Measurements from ENCODE around the gene GRIK2.

GRIK2 gene

DNA sequence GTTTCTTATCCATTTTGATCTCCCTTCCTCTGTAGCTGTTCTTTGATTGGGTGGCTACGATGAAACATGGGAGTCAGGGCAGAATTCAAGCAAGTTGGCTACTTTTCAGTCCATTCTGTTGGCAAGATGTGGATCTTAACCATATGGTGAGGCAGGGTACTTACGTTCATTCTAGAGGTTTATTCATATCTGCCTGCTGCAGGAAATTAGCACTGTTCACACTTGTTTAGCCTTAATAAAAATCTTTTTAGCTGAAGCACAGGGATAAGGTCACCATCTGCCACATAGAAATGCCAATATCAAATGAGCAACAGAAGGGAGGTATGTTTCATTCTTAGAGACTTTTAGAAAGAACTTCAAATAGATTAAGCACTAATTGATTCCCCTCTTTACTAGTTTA, 83.9 kb downstream of the GRIK2 start:
- H3K4me3 ChIP-seq (ENCODE audit: low read depth, low read length): no peak overlapping the region
- DNase-seq (ENCODE audit: low read depth): no peak
- TF ChIP-seq CTCF (IDR thresholded peaks at IDR 0.05; ENCODE audit: control insufficient read depth, extremely low read depth, insufficient read depth): no peak

DNA sequence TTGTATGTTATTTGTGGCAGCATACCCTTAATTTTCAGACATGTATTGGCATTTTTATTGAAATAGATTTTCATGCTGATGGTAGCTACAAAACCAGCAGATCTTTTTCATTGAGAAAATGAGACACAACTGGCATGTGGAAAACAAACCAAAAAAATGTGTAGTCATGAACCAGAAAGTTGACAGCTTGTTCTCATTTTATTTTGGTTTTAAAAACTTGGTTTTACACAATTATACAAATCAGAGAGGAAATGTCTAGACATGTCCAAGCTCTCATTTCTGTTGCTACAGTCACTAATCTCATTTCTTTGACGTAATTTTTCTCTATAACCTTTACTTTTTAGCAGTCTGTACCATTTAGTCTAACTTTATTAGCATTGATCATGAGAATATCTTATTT, 85.4 kb downstream of the GRIK2 start:
- DNase-seq (ENCODE audit: low read depth): no peak
- H3K4me3 ChIP-seq (ENCODE audit: low read depth, low read length): no peak overlapping the region
- no peak for TF ChIP-seq CTCF (IDR thresholded peaks at IDR 0.05; ENCODE audit: control insufficient read depth, extremely low read depth, insufficient read depth)

- TF ChIP-seq CTCF (IDR thresholded peaks at IDR 0.05; ENCODE audit: control insufficient read depth, extremely low read depth, insufficient read depth): no peak
- DNase-seq (ENCODE audit: low read depth): no peak
- H3K4me3 ChIP-seq (ENCODE audit: low read depth, low read length): no peak overlapping the region
Measured at GRCh38 chr6:101482606-101483005, 89.1 kb downstream of the GRIK2 start.

DNA sequence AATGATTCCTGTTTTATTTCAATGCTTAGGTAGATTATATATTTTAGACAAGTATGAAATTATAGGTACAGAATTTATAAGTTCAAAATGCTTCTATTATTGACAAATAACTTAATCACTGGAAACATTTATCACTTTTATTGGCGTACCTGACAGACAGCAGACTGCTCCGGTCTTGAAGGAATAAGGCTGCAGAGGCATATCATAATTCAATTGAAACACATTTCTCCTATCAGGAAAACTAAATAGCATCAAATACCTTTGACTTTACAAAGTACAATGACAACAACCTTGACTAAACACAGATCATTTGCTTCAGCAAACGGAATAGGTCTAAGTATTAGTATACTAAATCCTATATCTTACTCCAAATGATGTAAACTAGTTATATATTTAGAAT, 91.3 kb downstream of the GRIK2 start:
- no peak for TF ChIP-seq CTCF (IDR thresholded peaks at IDR 0.05; ENCODE audit: control insufficient read depth, extremely low read depth, insufficient read depth)
- H3K4me3 ChIP-seq (ENCODE audit: low read depth, low read length): no peak overlapping the region
- DNase-seq (ENCODE audit: low read depth): no peak

DNA sequence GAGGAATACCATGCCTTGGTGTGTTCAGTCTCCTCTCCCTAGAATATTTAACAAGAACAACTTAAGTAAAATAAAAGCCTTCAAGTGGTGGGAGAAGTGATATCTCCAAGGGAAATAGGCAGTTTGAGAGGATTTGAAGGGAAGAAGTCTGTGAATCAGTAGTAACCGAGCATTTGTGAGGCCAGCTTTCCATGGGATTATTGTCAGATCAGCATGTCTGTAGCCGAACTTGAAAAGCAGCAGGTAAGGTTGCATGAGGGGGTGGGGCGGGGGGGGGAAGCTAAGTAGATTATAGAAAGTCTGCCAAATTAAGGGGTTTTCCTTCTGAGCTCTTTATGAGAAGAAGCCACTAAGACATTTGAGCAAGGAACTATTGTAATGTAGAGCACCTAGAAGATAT, 92.6 kb downstream of the GRIK2 start:
- H3K4me3 ChIP-seq (ENCODE audit: low read depth, low read length): no peak overlapping the region
- DNase-seq (ENCODE audit: low read depth): no peak
- no peak for TF ChIP-seq CTCF (IDR thresholded peaks at IDR 0.05; ENCODE audit: control insufficient read depth, extremely low read depth, insufficient read depth)

- no peak for TF ChIP-seq CTCF (IDR thresholded peaks at IDR 0.05; ENCODE audit: control insufficient read depth, extremely low read depth, insufficient read depth)
- no peak overlapping the region for H3K4me3 ChIP-seq (ENCODE audit: low read depth, low read length)
- no peak for DNase-seq (ENCODE audit: low read depth)
Measured at GRCh38 chr6:101486726-101487125, 93.2 kb downstream of the GRIK2 start.

DNA sequence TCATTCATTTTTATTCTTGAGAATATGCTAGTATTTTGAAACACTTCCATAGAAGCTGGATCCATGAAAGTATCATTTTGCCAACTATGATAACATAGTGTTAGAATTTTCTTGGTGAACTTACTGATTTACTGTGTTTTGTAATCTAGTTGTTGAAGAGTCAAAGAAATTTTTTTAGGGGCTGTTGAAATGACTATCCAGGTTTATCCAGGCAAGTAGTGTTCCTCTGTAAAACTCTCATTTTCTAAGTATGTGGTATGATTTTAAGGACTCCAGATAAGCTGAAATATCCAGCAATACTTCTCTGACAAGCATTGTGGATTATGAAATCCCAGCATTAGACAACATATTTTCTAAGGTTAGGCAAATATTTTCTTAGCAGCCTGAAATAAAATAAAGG, 95.9 kb downstream of the GRIK2 start:
- TF ChIP-seq CTCF (IDR thresholded peaks at IDR 0.05; ENCODE audit: control insufficient read depth, extremely low read depth, insufficient read depth): no peak
- no peak for DNase-seq (ENCODE audit: low read depth)

More for the DNA sequence above, 95.9 kb downstream of the GRIK2 start:
- no peak overlapping the region for H3K4me3 ChIP-seq (ENCODE audit: low read depth, low read length)

Measured in LNCaP clone FGC (cell line).